ENCODE measurements around the gene TRAPPC2L.

The TRAPPC2L gene

DNA sequence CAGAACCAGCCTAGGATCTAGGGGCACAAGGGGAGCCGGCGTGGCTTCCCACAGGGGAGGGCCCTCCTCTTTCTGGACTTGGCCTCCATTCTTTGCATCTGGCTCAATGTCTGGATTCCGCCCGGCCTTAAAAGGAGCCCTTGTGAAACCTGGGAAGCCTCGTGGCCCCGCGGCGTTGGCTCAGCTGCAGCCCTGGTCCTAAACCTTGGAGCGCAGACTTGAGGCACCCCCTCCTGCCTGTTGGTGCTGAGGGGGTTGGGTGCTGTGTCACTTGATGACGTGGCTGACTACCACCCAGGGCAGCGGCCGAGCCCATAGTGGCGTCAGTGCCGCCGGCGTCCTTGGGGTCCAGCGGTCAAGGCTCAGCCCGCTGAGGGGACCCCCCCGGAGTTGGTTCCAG, 4.4 kb downstream of the TRAPPC2L start:
- DNase-seq = no peak

DNA sequence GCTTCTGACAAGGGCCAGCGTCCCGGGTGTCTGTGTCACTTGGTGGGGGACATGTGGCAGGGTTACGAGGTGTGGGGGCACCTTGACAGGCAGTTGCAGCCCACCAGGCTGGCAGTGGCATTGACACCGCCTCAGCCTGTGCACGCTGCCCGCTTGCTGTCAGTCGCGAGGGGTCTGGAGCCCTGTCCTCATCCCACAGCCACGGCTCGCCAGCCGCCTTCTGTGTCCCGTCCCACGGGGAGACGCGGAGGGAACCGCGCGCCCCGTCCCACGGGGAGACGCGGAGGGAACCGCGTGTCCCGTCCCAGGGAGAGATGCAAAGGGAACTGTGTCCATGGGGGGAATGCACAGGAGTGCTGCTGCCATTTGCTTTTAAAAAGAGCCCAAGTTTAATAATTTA, 6.0 kb downstream of the TRAPPC2L start:
- no peak for DNase-seq

DNA sequence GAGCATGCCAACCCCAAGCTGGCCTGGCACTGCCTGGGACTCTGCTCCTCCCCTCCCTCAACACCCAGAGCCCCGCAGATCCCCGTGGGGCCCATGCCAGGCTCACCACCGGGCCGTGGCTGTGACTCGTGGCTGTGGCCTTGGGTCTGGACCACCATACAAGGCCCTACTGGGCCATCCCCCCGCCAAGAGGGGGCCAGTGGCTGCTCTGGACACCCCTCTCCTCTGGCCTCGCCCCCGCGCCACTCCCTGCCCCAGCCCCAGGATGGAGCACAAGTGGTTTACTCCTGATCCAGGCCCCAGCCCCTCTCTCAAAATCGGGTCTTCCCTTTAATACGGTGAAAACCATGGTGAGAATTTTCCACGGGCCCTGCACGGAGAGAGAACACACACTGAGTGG, 6.5 kb downstream of the TRAPPC2L start:
- no peak for DNase-seq

DNA sequence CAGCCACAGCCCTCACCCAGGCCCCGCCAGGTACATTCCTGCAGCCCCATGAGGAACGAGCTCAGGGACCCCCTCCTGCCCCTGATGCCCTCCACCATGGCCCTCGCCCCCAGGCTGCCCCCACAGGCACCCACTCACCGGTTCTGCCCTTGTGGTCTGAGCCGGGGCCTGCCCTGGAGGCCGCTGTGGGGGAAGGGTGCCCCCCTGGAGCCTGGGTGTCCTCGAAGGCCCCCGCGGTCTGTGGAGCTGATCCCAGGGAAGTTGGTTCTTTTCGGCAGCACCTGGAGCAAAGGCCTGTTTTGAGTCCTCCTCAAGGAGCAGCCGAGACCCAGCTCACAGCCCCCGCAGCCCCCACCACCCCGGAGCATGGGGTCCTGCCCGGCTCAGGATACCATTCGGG, 7.2 kb downstream of the TRAPPC2L start:
- DNase-seq = no peak

DNA sequence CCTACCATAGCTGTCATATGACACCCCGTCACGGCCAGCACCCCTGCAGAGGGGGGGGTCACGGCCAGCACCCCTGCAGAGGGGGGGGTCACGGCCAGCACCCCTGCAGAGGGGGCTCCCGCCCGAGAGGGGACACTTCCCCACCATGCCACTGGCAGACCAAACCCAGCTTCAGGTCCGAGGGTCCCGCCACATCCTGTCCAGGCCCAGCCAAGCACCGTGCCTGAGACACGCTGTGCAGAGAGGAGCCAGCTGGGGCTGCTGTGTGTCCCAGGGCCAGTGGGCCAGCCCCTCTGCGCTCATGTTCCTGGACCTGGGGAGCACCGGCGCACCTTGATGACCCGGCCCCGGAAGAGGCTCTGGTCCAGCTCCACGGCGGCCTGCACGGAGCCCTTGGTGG, 7.6 kb downstream of the TRAPPC2L start:
- no peak for DNase-seq

DNA sequence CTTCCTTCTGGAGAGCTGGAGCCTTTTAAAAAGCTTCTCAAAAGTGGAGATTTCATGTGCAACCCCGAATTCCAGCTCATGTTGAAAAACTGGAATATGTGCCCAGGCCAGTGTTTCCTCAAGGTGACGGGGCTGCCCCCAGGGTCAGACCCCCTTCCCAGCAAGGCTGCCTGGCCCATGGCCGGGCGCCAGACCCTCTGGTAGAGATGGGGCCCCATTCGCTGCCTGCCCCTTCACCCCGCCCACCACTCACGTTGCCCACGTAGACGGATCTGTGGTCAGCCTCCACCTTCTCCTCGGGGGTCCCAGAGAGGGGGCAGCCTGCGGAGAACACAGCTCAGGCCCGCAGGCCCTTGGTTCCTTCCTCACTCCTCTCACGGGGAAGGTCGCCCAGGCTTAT, 8.4 kb downstream of the TRAPPC2L start:
- DNase-seq = no peak

DNA sequence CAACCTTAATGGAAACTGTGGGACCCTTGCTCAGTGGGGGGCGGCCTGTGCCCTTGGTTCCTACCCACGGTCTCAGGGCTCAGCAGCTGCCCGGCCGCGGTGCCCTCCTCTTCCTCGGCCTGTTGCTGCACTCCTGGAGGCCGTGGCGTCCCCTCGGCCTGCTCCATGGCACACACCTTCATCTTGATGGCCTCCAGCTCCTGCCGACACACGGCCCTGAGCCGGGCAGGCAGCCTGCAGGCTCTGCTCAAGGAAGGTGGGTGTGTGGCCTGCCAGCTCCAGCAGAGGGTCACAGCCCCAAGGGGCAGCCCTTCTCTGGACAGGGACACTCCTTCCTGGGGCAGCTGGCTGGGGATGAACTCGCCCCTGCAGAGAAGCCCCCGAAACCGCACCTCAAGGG, 8.8 kb downstream of the TRAPPC2L start:
- DNase-seq = no peak

DNA sequence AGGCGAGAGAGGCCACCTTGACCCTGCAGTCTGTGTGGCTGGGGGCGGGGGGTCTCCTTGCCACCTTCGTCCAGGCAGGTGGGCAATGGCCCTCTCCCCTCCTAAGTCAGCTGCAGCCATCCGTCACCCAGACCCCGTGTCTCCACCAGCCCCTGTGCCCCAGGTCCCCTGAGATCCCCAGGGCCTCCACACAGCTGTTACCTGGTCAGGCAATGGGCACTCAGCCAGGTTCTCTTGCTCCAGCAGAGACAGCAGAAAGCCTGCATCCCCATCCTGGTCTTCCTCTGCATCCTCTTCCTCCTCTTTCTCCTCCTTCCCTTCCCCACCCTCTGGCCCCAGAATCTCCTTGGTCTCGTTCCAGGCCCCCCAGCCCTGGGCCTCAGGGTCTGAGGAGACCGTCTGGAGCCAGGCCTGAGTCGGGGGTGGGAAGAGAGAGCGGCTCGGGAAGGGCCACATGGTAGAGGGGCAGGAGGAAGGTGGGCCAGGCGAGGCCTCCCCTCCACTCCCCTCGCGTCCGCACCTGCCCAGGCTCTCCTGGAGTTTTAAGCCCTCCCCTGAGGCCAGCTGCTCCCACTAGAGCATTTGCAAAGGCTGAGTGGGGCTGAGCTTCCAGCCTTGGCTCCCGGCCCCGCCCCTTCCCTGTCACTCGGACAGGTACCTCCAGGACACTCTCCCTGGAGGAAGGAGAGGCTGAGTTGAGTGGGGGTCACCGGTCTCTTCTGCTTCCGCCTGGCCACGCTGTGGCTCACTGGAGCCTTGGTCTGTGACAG, 9.4 kb downstream of the TRAPPC2L start, which contains the start of gene PABPN1L:
Gene PABPN1L, minus strand, starts transcription at position 510 of the 770 bp plus-strand sequence. Its CDS starts 54 bp downstream, at position 456.
- no peak for DNase-seq

DNA sequence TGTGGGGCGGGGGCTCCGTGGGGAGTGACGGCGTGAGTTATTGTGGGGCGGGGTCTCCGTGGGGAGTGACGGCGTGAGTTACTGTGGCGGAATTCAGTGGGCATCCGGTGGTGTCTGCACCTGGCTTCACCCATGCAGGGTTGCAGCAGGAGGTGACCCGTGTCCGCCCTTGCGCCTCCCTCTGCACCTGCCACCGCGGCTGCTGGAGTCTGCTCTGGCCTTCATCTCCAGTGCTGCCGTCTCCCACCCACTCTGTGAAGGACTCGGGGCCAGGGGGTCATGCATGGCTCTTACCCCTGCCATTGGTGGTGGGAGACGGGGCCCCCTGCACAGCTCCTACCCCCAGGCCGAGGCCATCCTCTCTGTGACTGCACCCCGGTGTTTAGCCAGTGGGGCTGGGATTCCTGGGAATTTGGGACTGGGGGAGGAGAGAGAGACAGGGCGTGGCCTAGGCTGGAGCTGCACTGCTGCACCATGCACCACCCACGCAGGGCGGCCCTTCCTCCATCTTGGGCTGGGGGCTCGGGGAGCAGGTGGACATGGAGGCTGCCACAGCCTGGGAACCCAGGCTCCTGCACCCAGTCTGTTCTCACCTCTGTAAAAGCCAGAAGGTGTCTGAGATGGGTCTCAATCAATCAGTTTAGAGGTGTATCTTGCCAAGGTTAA, 10.8 kb downstream of the TRAPPC2L start:
- no peak for DNase-seq

DNA sequence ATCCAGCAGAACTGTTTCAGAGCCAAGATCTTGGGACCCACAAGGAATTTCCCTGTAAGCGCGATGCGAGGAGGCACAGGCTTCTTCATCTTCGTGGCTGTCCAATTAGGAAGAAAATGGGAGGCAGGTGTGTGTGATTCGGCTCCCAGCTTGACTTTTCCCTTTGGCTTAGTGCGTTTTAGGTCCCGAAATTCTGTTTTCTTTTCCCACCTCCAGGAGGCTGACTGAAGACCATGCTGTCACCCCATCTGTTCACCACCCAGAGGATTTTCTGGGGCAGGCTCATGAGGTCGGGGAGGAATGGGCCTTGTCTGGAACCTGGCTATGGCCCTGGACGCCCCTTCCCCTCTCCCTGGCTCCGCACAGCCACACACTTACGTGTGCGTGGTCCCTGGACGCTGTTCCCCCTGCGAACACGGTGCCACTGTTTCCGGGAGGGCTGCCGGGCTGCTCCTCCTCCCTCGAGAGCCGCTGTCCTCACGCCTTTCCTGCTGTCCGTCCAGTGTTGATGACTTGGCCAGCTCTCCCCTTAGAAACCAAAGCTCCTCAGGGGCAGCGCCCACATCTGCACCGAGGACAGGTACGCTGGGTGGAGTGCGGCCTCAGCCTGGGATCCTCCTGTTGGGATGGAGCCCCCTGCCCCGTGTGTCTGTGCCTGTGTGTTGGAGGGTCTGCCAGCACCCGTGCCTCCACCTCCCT, 12.2 kb downstream of the TRAPPC2L start:
- no peak for DNase-seq

DNA sequence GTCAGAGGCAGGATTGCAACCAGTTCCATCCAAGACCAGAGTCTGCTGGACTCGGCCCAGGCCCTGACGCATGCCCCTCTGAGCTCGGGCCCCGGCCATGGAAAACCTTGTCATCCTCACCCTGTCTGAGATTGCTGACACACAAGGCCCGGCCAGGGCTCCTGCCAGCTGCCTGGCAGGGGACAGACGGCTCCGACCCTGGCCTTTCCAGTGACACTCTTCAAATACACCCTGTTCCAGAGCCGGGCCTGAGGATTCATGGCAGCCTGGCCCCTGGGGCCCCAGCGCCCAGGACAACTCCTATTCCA, 12.7 kb downstream of the TRAPPC2L start:
- DNase-seq = no peak

DNA sequence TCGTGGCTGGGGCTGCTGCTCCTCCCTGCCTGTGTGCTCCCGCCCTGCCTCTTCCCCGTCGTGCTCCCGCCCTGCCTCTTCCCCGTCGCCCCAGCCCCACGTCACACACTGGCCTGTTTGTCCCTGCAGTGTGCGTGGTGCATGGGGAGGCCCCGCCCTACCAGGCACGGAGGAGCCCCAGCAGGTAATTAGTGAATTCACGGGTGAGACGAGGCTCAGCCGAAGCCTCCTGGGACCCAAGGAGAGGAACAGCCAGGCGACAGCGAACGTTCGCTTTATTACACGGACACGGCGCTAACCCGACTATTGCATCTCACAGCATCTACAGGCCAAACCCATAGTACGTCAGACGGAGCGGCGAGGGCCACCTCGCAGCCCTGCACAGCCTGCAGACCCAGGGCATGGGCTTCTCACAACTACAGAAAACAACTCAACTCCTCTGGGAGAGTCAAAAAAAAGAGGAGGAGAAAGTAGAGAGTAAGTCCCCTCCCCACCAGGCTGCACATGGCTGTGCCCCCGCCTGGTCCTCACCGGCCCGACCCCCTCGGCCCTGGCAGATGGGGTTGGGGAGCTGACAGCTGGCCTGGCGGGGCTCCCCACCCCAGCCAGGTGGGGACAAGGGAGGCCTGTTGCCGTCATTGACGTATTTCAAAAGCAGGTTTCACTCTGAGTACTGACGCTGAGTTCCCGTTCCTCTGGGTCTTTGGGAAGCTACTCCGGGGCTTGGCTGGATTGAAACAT, 13.9 kb downstream of the TRAPPC2L start:
- peak; percentile 35 for DNase-seq

DNA sequence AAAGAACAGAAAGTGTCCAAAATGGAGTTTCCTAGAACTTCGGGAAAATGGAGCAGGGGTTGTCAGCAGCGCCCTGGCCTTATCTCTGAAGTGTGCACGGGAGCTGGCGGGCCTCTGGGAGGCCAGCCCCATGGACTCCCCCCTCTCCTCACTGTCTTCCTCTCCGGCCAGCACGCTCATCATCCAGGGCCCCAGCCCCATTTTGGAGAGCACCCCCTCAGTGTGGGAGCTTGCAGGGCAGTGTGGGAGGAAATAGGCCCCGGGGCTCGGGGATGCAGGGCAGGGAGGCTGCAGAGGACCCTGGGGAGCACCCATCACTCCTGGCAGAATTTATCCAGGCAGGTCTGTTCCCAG, 14.4 kb downstream of the TRAPPC2L start:
- DNase-seq = peak; percentile 27

DNA sequence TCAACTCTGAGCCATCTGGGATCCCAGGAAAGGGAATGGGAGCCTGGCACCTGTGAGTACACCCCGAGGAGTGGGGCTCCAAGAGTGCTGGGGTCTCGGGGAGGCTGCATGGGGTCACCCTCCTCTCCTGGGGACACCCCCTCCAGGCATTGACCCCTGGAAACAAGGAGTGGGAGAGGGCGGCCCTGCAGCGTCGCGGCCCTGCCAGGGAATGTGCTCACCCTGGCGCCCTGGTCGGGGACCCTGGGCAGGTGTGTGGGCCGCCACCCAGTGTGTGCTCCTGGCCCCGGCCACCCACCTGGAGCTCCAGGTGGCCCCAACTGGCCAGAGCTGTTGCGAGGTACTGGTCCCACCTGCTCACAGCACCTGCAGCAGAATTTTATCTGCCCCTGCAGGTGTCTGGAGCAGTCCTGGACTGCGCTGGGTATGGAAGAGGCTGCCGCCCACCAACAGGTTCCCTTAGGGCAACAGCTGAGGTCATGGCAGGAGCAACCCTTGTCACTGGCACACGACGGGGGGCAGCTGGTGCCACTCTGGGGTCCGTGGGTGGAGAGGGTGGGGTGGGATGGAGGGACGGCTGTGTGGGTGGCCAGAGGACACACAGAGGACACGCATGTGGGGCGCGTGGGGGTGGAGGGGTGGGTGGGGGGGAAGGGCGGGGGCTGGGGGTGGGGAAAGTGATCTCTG, 14.9 kb downstream of the TRAPPC2L start:
- DNase-seq = no peak

DNA sequence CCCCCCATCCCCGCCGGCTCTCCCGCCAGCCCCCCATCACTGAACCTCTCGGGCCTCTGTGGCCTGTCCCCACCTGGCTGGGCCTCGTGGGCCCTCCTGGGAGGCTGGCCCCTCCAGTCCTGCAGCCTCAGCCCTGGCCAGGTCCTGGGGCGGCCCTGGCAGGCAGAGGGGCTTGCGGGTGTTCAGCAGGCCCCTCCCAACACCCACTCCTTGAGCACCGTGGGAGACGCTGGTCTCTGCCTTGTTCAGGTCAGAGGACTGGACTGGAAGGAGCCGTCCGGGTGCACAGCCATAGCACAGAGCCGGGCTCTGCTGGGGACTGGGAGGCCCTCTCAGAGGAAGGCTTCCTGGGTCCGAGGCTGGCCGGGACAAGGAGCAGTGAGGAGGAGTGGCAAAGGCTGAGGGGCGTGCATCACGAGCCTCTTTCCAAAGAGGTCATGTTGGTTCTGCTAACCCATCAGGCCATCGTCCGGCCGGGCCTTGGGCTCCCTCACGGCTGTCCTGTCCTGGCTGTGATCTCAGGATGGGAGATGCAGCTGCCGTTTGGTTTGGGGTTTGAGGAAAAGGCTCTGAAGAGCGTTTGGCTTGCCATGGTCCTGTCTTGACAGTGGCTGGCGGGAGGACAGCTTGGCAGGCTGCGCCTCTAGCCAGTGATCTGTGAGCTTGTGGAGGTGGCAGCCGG, 15.9 kb downstream of the TRAPPC2L start:
- DNase-seq = peak; percentile 16

DNA sequence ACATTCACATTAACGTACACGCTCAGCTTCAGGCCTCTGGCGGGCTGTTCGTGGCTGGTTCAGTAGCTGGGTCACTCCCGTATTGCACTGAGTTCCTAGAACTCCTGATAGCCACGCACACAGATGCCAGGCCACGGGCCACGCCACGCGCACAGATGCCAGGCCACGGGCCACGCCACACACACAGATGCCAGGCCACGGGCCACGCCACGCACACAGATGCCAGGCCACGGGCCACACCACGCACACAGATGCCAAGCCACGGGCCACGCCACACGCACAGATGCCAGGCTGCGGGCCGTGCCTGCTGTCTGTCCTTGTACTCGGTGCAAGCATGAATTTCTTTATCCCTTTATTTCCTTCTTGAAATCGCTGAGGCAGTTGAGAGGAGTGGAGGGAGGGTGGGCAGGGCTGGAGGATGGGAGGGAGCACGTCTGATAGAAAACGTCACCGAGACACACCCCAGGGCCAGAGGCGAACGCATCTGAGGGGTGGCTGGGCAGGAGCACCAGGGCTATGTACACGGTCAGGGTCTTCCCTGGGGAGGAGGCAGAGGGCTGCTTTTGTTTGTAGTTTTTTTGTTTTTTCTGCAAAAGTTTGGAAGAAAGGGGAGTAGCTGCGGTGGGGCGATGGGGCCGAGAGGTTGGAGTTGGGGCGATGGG, 18.1 kb downstream of the TRAPPC2L start:
- no peak for DNase-seq

DNA sequence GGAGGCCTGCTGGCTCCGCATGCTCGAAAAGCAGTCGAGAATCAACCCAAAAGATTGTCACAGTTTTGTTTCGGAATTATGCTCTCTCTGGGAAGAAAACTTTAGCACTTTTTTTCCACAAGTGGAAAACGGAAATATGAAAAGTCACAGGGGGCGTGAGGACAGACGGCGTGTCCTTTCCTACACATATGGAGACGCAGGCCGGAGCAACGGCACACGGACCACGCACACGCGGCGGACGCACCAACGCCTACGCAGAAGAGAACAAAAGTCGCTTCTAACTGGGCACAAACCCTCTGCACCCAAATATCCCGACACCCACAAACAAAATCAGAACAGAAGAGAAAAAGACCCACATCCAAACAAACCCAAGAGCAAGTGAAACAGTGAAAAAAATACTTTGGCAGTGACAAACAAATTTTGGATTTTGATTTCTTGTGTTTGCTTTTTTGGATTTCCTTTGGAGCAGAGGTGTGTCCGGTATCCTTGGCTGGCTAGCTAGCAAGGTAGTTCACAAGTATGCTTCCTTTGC, 18.8 kb downstream of the TRAPPC2L start:
- no peak for DNase-seq

DNA sequence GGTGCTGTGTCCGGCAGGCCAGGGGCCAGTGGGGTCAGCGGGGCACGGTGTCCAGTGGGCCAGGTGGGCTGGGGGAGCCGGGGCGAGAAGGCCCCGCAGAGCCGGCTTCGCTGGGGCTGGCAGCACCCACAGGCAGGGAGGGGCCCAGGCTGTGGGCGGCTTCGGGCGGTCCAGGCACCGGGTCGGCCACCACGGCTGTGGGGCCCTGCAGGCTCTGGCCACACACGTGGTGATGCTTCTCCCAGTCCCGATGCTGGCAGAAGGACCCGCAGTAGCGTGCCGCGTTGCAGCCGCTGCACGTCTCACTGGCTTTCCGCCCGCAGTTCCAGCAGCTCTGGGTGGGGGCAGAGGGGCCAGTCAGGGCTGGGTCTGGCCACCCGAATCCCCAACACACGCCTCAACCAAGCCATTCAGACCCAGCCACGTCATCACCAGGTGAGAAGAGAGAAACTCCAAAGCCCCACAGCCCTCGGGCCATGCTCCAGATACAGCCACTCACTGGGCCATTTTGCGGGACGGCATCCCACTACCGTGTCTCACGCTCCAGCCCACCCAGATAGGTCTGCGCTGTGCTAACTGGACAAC, 20.1 kb downstream of the TRAPPC2L start:
- no peak for DNase-seq

DNA sequence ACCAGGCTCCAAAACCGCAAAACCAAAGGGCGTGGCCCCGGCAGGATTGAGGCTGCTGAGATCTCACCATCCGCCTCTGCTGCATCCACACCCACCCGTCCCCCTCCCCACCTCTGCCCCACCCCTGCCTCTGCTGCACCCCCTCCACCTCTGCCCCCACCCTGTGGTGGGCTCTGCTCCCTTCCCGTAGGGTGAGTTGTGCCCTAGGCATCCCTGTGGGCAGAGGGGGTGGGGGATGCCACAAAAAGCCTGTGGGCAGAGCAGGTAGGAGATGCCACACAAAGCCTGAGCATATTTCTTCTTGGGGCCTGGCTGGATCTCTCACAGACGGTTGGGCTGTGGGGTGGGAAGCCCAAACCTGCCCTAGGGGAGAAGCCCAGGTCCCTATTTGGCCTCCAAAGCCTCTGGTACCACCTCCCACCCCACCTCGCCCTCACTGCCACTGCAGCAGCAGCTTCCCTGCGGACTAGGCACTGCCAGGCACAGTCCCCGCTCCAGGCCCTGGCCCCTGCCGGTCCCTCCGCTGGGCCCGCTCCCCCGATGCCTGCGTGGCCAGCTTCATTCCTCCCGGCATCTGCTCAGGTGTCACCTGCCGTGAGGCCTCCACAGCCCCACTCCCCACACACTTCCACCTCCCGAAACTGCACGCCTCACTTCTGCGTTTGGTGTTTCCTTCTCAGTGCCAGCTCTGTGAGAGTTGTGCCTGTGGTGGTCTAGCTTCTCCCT, 20.8 kb downstream of the TRAPPC2L start:
- DNase-seq = no peak

DNA sequence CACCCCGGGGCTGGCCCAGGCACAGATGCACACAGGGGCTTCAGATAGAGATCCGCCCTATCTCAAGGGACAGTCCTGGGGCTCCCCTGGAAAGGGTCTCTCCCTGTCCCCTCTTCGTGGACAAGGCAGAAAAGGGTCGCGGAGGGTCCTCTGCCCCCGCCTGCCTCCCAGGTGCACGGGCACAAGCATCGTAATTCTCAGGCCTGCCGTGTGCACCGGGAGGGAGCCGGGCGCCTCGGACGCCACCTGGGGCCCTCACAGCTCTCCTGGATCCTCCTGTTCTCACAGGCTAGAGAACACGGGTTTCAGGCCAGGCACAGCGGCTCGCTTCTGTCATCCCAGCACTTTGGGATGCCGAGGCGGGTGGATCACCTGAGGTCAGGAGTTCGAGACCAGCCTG, 21.4 kb downstream of the TRAPPC2L start:
- no peak for DNase-seq
